ENCODE measurements around the gene GJB2. TPM values are rescaled to one million over a fixed set of nuclear protein-coding genes. Genes with fewer than 3 reads are reported as not detected.

The GJB2 gene
- total RNA-seq, 1 experiment from 2014 or later = 53.0 TPM

- Histone ChIP-seq H3K36me3 (ENCODE audit: low read depth, low read length) (no peaks in the 10 kb centered on the region), H3K9me3 (ENCODE audit: low read length) (no peaks in the 10 kb centered on the region), H3K9me2 (replicated peaks; ENCODE audit: low read length) (no peaks in the 10 kb centered on the region), H3K27ac (ENCODE audit: low read length) (no peak overlapping the region), H3F3A (ENCODE audit: low read length, unreplicated experiment) (no peaks in the 10 kb centered on the region), H2AFZ (ENCODE audit: low read length) (no peak overlapping the region), H3K4me1 (ENCODE audit: insufficient read depth, low read length) (no peaks in the 10 kb centered on the region), H3K4me2 (ENCODE audit: low read length) (no peak overlapping the region), H4K20me1 (ENCODE audit: low read length) (no peaks in the 10 kb centered on the region), H3K9ac (ENCODE audit: low read length) (no peak overlapping the region), H3K4me3 (ENCODE audit: low read length) (no peak overlapping the region), H3K79me2 (ENCODE audit: low read length) (no peaks in the 10 kb centered on the region), H3K27me3 (ENCODE audit: low read length) (no peaks in the 10 kb centered on the region)
- no TSS peak for BruUV-seq (replicated peaks)
- TF ChIP-seq CTCF (conservative IDR thresholded peaks at IDR 0.05; ENCODE audit: low read depth, low read length) = no peak
- TF ChIP-seq EZH2 (IDR thresholded peaks at IDR 0.05; ENCODE audit: low read length, unreplicated experiment) = no peak
- no peak for TF ChIP-seq EZH2phosphoT487 (IDR thresholded peaks at IDR 0.05; ENCODE audit: borderline replicate concordance, low read length)
- intact Hi-C loops (cut with micrococcal nuclease) = no loop called here
- ChIA-PET POLR2A (ENCODE audit: unreplicated experiment) (no interaction called here), CTCF (interaction anchor here (0.6 kb wide), 1 partner anchor 45 kb away, joined by 6 read pairs; no protein-coding TSS in a partner anchor)
- DNase-seq = no peak
- no peak for ATAC-seq
Measured at GRCh38 chr13:20151612-20152011, 41.1 kb downstream of the GJB2 start.

GRCh38 chr13:20151016-20151415 lies 41.7 kb downstream of the GJB2 start:
- Histone ChIP-seq H3K4me1 (ENCODE audit: insufficient read depth, low read length) (no peaks in the 10 kb centered on the region), H3F3A (ENCODE audit: low read length, unreplicated experiment) (no peaks in the 10 kb centered on the region), H3K9me2 (replicated peaks; ENCODE audit: low read length) (no peaks in the 10 kb centered on the region), H3K9me3 (ENCODE audit: low read length) (no peaks in the 10 kb centered on the region), H3K9ac (ENCODE audit: low read length) (no peak overlapping the region), H3K79me2 (ENCODE audit: low read length) (no peaks in the 10 kb centered on the region), H3K27ac (ENCODE audit: low read length) (no peak overlapping the region), H3K4me2 (ENCODE audit: low read length) (no peak overlapping the region), H3K4me3 (ENCODE audit: low read length) (no peak overlapping the region), H3K36me3 (ENCODE audit: low read depth, low read length) (no peaks in the 10 kb centered on the region), H3K27me3 (ENCODE audit: low read length) (no peaks in the 10 kb centered on the region), H2AFZ (ENCODE audit: low read length) (no peak overlapping the region), H4K20me1 (ENCODE audit: low read length) (no peaks in the 10 kb centered on the region)
- TF ChIP-seq CTCF (conservative IDR thresholded peaks at IDR 0.05; ENCODE audit: low read depth, low read length) (no peak), EZH2 (IDR thresholded peaks at IDR 0.05; ENCODE audit: low read length, unreplicated experiment) (no peak), EZH2phosphoT487 (IDR thresholded peaks at IDR 0.05; ENCODE audit: borderline replicate concordance, low read length) (no peak)
- no TSS peak for BruUV-seq (replicated peaks)
- intact Hi-C loops (cut with micrococcal nuclease) = no loop called here
- ATAC-seq (no peak), DNase-seq (no peak)
- POLR2A ChIA-PET (ENCODE audit: unreplicated experiment) = no interaction called here
- CTCF ChIA-PET = no interaction called here

GRCh38 chr13:20150561-20150960 lies 42.2 kb downstream of the GJB2 start:
- CTCF ChIA-PET = no interaction called here
- intact Hi-C loops (cut with micrococcal nuclease) = no loop called here

More at GRCh38 chr13:20150561-20150960, 42.2 kb downstream of the GJB2 start:
- BruUV-seq (replicated peaks) = no TSS peak
- Histone ChIP-seq H2AFZ (ENCODE audit: low read length) (no peak overlapping the region), H4K20me1 (ENCODE audit: low read length) (no peaks in the 10 kb centered on the region), H3K9ac (ENCODE audit: low read length) (no peak overlapping the region), H3K36me3 (ENCODE audit: low read depth, low read length) (no peaks in the 10 kb centered on the region), H3K9me3 (ENCODE audit: low read length) (no peaks in the 10 kb centered on the region), H3K4me3 (ENCODE audit: low read length) (no peak overlapping the region), H3K9me2 (replicated peaks; ENCODE audit: low read length) (no peaks in the 10 kb centered on the region), H3K27ac (ENCODE audit: low read length) (no peak overlapping the region), H3K27me3 (ENCODE audit: low read length) (no peaks in the 10 kb centered on the region), H3F3A (ENCODE audit: low read length, unreplicated experiment) (no peaks in the 10 kb centered on the region), H3K79me2 (ENCODE audit: low read length) (no peaks in the 10 kb centered on the region), H3K4me1 (ENCODE audit: insufficient read depth, low read length) (no peaks in the 10 kb centered on the region), H3K4me2 (ENCODE audit: low read length) (no peak overlapping the region)
- POLR2A ChIA-PET (ENCODE audit: unreplicated experiment) = no interaction called here
- TF ChIP-seq EZH2phosphoT487 (IDR thresholded peaks at IDR 0.05; ENCODE audit: borderline replicate concordance, low read length) (no peak), CTCF (conservative IDR thresholded peaks at IDR 0.05; ENCODE audit: low read depth, low read length) (no peak), EZH2 (IDR thresholded peaks at IDR 0.05; ENCODE audit: low read length, unreplicated experiment) (no peak)
- DNase-seq (no peak), ATAC-seq (no peak)

Data from PC-3 (cell line).